Glomerular visceral epithelial cell (primary cell): ENCODE results near the gene GABARAPL1.
A peak's percentile ranks its signal among the peaks of the same experiment; 100 is the strongest.
"Not testable (repeated sequence)": the region's sequence is repeated elsewhere in the genome, so short reads cannot be mapped to it uniquely, and the experiment has no call there.

Experiments
- DNase-seq: peaks from one replicate; pipeline ENCODE4 v3.0.0-alpha.2; 2016; ENCODE audit errors: extremely low spot score

Gene GABARAPL1

DNA sequence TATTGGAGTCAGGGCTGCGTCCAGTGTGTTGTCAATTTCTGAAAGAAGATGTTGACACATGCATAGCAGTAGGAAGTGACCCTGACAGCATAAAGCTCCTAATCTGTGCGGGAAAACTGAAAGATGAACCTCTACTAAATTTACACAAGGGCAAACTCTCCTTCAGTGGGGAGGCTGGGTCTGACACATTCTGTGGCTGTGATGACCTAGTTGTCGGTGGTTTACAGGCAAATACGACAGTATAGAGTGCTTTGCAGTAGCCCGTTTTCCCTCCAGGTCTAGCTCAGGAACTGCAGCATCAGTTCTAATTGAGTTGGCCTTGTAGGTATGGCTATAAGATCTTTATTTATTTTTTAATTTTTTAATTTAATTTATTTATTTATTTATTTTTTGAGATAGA lies 14.8 kb upstream of the GABARAPL1 start:
- peak; percentile 12 for DNase-seq

DNA sequence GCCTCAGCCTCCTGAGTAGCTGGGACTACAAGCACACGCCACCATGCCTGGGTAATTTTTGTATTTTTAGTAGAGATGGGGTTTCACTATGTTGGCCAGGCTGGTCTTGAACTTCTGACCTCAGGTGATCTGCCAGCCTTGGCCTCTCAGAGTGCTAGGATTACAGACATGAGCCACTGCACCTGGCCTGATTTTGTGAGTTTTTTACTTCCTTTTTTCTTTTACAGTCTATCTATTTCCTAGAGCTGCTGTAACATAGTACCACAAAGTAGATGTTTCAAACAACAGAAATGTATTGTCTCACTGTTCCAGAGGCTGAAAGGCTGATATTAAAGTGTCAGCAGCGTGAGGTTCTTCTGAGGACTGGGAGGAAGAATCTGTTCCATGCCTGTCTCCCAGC lies 8.2 kb upstream of the GABARAPL1 start:
- not testable (repeated sequence) for DNase-seq

DNA sequence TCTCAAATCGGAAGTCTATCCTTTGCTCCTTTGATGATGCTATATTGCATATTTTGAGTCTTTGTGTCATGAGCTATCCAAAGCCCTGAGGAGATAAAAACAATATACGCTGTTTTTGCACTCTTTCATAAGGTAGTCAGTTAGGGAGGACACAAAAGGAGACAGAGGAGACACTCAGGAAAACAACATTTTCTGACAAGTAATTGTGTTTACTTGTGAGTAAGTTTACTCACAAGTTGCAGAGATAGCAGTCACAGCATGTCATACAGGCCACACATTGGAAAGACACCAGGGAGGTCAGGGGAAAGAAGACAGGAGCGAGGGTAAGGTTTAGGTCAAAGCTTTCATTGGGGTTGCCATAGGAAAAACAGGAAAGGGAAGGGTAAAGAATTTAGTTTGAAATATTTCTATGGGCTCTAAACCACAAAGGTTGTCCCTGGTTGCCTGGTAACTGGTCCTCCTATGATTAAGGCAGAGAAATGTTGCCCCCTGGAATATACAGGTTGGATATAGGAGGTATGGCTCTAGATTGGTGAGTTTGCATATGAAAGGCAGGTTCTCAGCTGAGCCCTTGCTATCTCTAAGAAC lies 7.4 kb upstream of the GABARAPL1 start:
- DNase-seq, result no peak

DNA sequence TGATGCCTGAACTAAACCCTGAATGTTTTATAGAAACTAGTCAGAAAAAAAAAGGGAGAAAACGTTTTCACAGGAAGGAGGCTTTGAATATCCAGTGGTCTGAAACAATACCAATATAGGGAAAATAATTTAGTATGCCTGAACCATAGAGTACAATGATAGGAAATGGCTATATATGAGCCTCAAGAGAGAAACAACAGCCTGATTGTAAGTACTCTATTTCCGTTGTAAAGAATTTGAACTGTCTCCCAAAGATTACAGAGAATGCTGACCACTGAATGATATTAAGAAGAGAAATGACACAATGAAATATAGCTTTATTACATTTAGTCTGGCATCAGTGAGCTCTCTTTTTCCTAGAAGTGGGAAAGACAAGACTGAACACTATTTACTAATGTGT lies 5.5 kb upstream of the GABARAPL1 start:
- DNase-seq, result no peak

DNA sequence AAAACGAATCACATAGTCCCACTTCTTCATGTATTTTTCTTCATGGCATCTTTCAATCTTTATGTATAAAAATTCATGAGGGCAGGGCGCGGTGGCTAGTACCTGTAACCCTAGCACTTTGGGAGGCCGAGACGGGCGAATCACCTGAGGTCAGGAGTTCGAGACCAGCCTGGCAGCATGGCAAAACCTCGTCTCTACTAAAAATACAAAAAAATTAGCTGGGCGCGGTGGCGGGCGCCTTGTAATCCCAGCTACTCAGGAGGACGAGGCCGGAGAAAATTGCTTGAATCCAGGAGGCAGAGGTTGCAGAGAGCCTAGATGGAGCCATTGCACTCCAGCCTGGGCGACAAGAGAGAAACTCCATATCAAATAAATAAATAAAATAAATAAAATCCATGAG lies 2.5 kb upstream of the GABARAPL1 start:
- no peak for DNase-seq

DNA sequence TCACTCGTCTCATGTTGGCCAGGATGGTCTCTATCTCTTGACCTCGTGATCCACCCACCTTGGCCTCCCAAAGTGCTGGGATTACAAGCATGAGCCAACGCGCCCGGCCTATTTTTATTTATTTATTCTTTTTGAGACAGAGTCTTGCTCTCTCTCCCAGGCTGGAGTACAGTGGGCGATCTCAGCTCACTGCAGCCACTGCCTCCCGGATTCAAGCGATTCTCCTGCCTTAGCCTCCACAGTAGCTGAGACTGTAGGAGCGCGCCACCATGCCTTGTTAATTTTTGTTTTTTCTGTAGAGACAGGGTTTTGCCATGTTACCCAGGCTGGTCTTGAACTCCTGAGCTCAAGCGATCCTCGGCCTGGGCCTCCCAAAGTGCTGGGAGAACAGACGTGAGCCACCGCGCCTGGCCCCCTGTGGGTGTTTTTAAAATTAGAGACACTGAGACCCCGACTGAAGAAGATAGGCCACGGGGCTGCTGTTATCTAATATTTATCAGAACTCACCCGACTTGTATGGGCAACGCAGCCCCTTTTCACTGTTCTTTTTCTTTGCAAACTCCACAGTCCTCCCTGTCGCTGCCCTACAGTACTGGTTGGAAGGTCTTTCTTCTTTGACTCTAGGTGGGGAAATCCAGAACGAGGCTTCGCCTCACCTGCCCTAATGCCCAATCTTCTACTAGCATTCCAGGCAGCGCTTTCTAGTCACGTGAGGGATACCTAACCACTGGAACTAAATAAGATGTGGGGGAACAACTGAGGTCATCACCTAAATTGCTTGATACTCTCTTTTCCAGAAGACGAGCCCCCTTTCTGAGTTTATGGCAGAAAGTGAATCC lies 1.4 kb upstream of the GABARAPL1 start:
- no peak for DNase-seq

DNA sequence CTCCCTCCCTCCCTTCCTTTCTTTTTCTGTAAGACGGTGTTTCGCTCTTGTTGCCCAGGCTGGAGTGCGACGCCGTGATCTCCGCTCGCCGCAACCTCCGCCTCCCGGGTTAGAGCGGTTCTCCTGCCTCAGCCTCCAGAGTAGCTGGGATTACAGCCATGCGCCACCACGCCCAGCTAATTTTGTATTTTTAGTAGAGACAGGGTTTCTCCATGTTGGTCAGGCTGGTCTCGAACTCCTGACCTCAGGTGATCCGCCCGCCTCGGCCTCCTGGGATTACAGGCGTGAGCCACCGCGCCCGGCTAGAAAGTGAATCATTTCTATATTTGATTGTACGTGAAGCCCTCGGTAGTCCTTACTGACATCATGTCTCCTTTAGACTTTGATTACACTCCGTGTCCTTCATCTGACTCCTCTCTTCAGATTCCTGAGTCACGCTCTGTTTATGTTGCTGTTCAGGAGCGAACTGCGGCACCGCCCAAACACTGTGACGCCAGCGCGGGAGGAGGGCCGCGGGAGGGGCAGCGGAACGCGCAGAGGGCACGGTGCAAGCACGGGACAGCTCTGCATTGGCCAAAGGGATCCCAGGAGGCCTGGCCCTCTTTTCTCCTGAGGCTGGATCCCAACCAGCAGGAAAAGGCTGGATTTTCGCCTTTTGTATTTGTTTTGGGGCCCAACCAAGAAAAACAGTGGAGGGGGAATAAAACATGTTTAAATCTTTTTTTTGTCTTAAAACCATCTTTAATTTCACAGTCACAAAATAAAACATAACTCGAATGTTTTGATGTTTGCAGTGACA lies 538 bp upstream of the GABARAPL1 start:
- DNase-seq, result peak; percentile 97

DNA sequence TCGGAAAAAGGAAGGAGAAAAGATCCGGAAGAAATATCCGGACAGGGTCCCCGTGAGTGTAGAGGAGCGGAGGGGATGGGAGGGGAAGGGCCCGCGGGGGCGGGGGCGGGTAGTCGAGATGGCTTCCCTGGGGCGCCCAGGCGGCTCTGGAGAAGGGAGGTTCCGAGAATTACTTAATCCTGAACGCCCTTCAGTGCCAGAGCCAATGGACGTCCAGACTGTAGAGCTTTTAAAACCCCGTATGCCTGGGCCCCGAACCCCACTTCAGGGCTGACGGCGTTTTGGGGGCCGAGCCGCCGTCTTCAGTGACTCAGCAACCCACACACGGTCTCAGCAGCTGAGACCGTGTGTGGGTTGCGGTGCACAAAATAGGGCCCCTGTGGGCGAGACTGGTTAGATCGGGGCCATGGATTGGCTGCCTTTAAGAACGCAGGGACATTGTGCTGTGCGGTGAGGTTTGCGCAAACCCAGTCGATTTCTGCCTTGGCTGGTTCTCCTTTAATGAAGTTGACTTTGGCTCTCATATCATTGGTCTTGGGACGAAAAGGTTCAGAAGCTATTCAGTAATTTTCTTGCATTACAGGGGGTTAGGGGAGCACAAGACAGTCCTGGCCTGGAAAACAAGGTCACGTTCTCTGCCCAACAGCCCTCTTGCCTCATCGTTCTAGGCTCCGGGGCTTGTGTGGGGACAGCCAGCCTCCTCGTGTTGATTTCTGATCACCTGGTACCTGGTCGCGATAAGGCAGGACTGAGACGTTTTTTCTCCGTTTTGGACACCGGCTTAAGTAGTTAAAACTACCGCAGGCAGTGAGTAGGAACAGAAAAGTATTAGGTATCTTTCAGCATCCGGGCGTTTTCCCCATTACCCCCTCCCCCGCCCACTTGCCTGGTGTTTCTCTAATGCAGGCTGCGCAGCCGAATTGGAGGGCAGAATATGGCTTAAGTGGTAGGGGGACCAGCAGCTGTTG lies 775 bp downstream of the GABARAPL1 start:
- peak; percentile 76 for DNase-seq

DNA sequence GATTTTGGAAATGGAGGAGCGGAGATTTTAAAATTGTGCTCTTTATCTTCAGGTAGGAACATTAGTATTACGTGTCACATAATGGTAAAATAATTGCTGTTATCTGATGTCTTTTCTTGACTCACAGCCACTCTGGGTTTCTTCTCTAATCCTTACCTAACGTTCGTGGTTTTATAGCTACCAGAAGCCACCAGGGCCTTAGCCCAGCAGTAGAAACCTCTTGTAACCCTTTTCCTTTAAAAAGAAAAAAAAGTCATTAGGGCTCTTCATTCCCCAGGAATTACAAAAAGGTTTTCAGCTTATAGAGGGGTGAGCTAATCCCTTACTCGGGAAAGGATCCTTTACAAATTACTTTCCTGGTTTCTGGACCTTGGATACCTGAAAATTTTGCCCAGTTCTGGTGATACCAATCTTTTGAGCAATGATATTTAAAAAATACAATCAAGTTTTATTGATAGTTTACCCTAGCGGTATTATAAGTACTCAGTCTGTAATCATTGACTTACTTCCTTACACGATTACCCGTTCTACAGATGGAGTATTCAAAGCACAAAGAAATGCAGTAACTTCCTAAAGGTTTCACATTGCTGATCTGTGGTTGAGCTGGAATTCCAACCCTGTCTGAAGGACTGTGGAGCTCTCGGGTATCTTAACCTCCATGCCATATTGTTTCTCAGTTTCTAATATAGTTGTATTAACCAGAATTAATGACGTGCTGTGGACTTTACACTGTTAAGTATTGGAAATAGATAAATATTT lies 1.6 kb downstream of the GABARAPL1 start:
- DNase-seq, result peak; percentile 67

DNA sequence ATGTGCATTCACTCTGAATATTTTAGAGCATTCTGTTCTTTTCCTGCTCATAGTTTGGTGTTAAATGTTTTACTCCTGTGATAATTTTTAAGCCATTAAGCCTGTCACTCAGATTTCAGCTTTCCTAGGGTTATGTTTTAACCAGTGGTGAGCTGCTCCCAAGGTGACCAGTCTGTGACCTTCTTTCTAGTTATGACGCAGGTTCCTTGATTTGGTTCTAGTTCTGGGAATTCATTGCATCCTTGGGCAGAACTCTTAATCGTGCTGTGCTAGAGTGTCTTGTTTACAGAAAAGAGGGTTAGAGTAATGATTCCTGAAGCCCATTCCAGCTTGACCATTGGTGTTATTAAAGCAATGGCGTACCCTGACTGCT lies 2.2 kb downstream of the GABARAPL1 start:
- peak; percentile 45 for DNase-seq

DNA sequence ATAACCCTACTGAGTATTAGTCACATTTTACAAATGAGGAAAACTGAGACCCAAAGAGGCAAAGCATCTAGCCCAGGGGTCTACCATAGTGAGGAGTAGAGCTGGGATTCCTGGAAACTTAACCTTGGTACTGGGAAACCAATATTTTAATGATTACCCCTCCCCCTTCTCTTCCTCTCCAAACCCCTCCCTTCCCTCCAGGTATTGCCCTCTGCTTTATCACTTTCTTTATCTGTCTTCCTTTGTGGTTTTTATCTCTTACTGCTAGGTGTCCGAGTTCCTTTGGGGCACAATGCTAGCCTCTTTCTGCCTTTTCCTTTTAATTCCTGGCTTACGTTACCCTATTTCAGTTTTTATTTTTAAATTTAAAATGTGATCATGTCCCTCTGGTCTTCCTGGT lies 2.8 kb downstream of the GABARAPL1 start:
- no peak for DNase-seq

DNA sequence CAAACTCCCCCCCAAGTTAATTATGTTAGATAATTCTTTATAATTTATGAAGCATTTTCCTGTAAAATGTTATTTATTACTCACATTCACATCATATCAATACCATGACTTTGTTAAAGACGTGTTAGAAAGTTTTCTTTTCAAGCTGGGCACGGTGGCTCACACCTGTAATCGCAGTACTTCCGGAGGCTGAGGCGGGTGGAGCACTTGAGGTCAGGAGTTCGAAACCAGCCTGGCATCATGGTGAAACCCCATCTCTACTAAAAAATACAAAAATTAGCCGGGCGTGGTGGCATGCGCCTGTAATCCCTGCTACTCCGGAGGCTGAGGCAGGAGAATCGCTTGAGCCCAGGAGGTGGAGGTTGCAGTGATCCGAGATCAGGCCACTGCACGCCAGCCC lies 3.3 kb downstream of the GABARAPL1 start:
- DNase-seq, result not testable (repeated sequence)

DNA sequence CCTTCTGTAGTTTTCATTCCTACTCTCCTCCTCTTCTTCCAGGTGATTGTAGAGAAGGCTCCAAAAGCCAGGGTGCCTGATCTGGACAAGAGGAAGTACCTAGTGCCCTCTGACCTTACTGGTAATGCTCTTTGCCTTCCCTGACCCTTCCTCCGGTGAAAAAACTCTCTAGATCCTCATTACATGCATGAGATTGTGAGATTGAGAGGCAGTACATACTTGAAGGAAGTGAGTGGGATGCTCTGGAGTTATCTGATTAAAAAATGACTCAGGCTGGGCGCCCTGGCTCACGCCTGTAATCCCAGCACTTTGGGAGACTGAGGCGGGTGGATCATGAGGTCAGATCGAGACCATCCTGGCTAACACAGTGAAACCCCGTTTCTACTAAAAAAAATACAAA lies 5.3 kb downstream of the GABARAPL1 start:
- no peak for DNase-seq

DNA sequence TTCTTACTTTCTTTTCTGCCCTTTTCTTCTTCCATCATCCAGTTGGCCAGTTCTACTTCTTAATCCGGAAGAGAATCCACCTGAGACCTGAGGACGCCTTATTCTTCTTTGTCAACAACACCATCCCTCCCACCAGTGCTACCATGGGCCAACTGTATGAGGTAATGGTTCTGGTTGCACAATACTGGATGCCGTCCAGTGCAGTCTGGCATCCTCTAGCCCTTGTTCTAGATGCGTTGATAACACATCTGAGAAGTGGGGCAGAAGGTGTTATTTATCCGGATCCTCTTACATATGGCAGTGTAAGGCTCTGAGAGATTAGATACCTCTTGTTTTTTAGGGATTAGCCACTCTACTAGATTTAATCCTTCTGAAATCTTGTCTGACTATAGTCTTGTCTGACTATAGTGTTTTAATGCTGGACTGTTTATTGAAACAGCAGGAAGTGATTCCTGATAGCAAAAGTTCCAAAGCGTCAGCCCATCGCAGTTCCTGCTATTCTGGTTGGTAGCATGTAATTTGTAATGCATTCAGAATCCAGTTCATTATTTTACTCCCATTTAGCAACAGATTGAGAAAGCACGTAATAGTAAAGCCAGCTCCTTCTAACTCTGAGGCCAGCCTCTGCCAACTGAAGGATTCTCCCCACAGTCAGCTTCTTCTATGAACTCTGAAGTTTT lies 7.9 kb downstream of the GABARAPL1 start:
- no peak for DNase-seq

DNA sequence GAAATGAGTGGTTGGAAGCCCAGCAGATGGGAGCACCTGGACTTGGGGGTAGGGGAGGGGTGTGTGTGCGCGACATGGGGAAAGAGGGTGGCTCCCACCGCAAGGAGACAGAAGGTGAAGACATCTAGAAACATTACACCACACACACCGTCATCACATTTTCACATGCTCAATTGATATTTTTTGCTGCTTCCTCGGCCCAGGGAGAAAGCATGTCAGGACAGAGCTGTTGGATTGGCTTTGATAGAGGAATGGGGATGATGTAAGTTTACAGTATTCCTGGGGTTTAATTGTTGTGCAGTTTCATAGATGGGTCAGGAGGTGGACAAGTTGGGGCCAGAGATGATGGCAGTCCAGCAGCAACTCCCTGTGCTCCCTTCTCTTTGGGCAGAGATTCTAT lies 9.2 kb downstream of the GABARAPL1 start:
- no peak for DNase-seq

DNA sequence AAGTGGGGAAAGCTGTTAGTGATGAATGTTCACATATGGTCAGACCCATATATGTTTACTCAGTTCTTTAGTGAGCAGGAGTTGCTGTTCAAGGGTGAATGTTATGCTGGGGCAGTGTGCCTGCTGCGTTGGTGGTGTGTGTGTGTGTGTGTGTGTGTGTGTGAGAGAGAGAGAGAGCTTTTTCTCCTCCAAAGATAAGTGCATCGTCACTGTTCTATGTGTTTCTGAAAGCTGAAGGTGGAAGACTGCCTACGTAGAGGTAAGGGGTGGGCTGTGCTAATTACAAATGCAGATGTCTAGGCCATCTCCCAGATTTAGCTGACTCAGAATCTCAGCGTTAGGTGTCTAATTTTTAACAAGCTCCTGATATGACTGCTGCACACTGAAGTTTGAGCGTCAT lies 10.5 kb downstream of the GABARAPL1 start:
- DNase-seq, result no peak

DNA sequence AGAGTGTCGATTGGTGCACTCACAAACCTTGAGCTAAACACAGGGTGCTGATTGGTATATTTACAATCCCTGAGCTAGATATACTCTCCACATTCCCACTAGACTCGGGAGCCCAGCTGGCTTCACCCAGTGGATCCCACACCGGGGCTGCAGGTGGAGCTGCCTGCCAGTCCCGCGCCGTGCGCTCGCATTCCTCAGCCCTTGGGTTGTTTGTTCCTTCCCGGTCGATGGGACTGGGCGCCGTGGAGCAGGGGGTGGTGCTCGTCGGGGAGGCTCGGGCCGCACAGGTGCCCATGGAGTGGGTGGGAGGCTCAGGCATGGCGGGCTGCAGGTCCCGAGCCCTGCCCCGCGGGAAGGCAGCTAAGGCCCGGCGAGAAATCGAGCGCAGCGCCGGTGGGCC lies 12.7 kb downstream of the GABARAPL1 start:
- not testable (repeated sequence) for DNase-seq

DNA sequence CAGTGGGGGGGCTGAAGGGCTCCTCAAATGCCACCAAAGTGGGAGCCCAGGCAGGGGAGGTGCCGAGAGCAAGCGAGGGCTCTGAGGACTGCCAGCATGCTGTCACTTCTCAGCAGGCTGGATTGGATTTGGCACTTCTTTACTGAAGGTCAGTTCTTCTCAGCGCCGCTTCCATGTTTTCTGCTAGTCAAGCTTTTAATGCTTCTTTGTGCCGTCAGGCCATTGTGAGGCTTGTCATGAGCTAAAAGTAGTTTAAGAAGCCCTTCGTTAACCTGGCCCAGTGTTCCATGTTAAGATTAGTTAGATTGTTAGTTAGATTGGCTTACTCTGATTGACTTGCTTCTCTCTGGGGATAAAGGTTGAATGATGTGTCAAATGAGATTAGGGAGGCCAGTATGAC lies 13.4 kb downstream of the GABARAPL1 start:
- no peak for DNase-seq

DNA sequence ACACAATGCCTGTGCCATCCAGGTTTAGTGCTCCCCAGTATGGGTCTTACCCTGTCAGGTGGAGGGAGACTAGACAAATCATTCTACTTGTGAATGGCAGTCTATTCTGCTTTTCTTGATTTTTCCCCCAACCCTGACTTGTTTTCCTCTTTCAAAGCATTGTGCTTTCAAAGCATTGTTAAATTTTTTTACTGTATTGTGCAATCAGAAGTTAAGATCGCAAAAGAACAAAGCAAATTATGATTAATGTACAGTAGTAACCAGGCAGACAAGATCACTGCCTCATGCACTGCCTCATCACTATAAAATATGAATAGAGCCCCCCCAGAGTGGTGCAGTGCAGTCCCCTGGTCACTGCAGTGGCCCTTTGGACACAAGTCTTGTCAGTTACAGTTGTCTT lies 14.1 kb downstream of the GABARAPL1 start:
- no peak for DNase-seq

DNA sequence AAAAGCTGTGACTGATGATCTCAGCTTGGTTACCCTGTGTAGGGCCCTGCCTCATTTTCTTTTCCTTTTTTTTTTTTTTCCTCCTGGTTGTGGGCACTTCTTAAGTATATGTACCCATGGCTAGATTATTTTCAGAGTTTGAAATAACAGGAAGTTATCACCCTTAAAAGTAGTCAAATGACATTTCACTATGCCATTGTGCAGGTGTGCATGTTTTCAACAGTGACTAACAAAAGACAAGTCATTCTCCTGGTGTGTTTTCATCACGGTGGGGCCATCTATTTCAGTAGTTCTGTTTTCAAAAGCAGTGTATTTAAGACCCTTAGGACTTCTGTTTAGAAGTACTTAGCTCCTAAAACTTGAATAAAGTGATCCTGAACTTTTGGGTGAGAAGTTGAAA lies 15.0 kb downstream of the GABARAPL1 start:
- no peak for DNase-seq
